Measurements from ENCODE around the gene WWC1.
A peak's percentile ranks its signal among the peaks of the same experiment; 100 is the strongest.

The WWC1 gene

GRCh38 chr5:168357876-168358275 lies 66.4 kb downstream of the WWC1 start:
- H3K27ac ChIP-seq: no peak overlapping the region
- no peak for TF ChIP-seq CTCF (conservative IDR thresholded peaks at IDR 0.05)

GRCh38 chr5:168359820-168360460 lies 68.5 kb downstream of the WWC1 start:
- H3K27ac ChIP-seq: peak overlapping the region; percentile 45; the same call in 1 of the 2 replicates
- TF ChIP-seq CTCF (conservative IDR thresholded peaks at IDR 0.05): no peak

GRCh38 chr5:168360521-168361285 lies 69.3 kb downstream of the WWC1 start:
- no peak for TF ChIP-seq CTCF (conservative IDR thresholded peaks at IDR 0.05)
- H3K27ac ChIP-seq: peak overlapping the region; percentile 45

- no peak for TF ChIP-seq CTCF (conservative IDR thresholded peaks at IDR 0.05)
- H3K27ac ChIP-seq: peak overlapping the region; percentile 45; the same call in 1 of the 2 replicates
These were observed 70.8 kb downstream of the WWC1 start for GRCh38 chr5:168362097-168362885.

- no peak for TF ChIP-seq CTCF (conservative IDR thresholded peaks at IDR 0.05)
- H3K27ac ChIP-seq: peak overlapping the region; percentile 81
These were observed 72.8 kb downstream of the WWC1 start for GRCh38 chr5:168364151-168364661.

GRCh38 chr5:168364750-168365550 lies 73.5 kb downstream of the WWC1 start:
- TF ChIP-seq CTCF (conservative IDR thresholded peaks at IDR 0.05): no peak

More at GRCh38 chr5:168364750-168365550, 73.5 kb downstream of the WWC1 start:
- peak overlapping the region; percentile 81 for H3K27ac ChIP-seq
